HG03439 (cell line): ENCODE measurements around the gene TNRC6C.
"Not testable (repeated sequence)": the region's sequence is repeated elsewhere in the genome, so short reads cannot be mapped to it uniquely, and the experiment has no call there.

Experiments used
- ATAC-seq: cut with Tn5 transposase; IDR thresholded peaks from one replicate; pipeline ENCODE4 v1.9.1; 2021; ENCODE audit warnings: mild to moderate bottlenecking, moderate library complexity; ENCODE audit not compliant: unreplicated experiment

TNRC6C gene

GRCh38 chr17:78132767-78133178 is 174.3 kb downstream of the TNRC6C start:
- no peak for ATAC-seq

GRCh38 chr17:78133179-78133951 is 174.9 kb downstream of the TNRC6C start:
- ATAC-seq = no peak

- no peak for ATAC-seq
These were observed 175.7 kb downstream of the TNRC6C start for GRCh38 chr17:78133971-78134898.

GRCh38 chr17:78134899-78135385 is 176.4 kb downstream of the TNRC6C start:
- no peak for ATAC-seq

GRCh38 chr17:78135858-78136500 is 177.5 kb downstream of the TNRC6C start:
- ATAC-seq = no peak

GRCh38 chr17:78137392-78138203 is 179.1 kb downstream of the TNRC6C start:
- no peak for ATAC-seq

DNA sequence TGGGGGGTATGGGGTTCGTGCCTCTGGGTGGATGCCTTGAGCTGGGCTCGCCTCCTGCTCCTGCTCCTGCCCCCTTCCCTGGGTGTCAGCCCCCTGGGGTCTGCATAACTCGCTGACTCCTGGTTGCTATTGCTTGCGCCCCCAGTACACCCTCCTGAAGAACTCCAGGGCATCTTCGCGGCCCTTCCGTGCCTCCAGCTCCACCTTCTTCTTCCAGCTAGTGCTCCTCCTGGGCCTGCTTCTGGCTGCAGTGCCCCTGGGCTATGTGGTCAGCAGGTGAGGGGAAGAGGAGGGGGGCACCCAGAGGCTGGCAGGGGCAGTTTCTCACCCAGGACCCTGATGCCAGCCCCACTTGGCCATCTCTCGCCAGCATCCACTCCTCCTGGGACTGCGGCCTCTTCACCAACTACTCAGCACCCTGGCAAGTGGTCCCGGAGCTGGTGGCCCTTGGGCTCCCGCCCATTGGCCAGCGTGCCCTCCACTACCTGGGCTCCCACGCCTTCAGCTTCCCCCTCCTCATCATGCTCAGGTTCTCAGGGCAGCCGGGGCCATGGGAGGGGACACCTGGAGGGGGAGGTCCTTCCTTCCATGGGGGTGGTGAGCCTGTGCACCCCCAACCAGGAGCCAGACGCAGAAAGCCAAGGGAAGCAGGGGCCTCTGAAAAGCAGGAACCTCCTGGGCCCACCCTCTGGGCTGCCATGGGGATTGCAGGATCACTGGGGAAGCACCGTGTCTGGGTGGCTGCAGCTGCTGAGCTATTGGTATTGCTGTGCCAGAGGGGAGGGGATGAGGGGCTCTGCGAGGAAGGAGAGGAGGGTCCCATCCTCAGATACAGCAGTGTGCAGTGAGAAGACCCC is 179.9 kb downstream of the TNRC6C start:
- no peak for ATAC-seq

GRCh38 chr17:78139861-78140168 is 181.3 kb downstream of the TNRC6C start:
- ATAC-seq = not testable (repeated sequence)

DNA sequence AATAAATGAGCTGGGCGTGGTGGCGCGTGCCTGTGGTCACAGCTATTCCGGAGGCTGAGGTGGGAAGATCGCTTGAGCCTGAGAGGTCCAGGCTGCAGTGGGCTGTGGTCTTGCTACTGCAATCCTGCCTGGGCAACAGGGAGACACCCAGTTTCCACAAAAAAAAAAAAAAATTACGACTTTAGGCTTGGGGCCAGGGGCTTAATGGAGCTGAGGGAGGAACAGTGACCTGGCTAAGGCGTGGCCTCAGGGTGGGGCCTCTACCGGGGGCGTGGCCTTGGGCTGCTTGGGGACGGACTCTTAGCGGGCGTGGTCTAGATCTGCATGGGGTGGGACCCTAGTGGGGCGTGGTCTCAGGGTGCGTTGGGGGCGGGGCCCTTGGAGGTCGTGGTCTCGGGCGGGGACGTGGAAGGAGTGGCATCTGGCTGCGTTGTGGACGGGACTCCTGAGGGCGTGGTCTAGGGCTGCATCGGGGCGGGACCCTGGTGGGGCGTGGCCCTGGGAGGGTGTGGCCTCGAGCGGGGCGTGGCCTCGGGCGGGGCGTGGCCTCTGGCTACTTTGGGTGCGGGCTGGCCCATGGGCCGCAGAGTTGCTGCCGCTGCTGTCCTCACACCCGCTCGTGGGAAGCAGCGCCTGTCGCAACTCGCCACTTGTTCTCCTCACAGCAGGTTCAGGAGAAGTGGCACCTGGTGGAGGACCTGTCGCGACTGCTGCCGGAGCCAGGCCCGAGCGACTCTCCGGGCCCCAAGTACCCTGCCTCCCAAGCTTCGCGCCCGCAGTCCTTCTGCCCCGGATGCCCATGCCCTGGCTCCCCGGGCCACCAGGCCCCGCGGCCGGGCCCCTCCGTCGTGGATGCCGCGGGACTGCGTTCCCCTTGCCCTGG is 181.9 kb downstream of the TNRC6C start:
- peak; percentile 71 for ATAC-seq

- no peak for ATAC-seq
These were observed 183.1 kb downstream of the TNRC6C start for GRCh38 chr17:78141437-78142118.

DNA sequence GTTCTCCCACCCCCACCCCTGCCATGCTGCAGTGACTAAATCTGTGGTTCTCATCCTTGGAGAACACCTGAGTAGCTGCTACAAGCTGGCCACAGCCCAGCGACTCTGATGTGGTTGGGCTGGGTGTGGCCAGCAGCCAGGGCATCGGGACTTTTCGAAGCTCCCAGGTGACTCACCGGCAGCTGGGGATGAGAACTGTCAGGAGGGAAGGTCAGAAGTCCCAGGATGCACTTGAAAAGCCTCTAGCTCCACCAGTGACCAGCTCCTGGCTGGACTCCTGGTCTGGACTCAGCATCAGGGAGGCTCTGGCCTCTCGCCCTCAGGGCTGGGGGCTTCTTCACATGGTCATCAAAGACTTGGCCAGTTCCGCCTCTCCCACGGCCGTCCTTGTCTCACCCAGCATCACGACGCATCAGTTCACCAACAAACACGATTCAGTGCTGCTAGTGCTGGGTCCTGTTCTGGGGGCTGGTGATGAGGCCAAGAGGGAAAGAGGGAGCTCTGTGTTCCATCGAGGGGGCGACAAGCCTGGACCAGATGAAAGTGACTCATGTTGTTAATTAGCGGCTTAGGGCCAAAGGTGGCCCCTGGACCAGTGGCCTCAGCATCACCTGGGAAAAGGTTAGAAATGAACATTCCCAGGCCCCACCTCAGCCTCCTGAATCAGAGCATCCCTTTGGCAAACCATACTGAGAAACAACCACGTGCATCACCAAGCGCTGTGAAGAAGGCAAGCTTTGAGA is 183.8 kb downstream of the TNRC6C start:
- no peak for ATAC-seq

GRCh38 chr17:78143214-78144146 is 185.0 kb downstream of the TNRC6C start:
- no peak for ATAC-seq

GRCh38 chr17:78144147-78144719 is 185.7 kb downstream of the TNRC6C start:
- ATAC-seq = no peak

GRCh38 chr17:78144736-78145641 is 186.5 kb downstream of the TNRC6C start:
- no peak for ATAC-seq

DNA sequence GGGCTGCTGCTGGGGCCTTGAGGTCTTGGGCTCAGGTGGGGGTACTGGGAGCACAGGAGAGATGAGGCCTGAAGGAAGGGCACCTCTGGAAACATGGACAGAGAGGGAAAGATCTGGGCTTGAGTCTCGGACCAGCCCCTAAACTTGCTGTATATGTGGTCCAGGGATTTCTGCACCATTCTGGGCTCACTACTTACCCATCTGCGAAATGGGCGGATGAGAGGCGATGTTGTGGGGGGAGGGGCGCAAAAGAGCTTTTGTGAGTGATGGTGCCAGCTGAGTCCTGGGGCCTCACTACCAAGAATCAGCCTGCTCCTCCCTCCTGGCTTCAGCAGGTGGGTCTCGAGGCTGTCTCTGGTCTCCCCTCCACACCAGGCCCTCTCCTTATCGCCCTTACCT is 188.0 kb downstream of the TNRC6C start:
- ATAC-seq = no peak
